HG03342 (cell line): Measurements from ENCODE around the gene SPP1.
"Not testable (repeated sequence)": the region's sequence is repeated elsewhere in the genome, so short reads cannot be mapped to it uniquely, and the experiment has no call there.

ENCODE experiments used
- ATAC-seq: cut with Tn5 transposase; IDR thresholded peaks from one replicate; pipeline ENCODE4 v1.9.1; 2021; ENCODE audit warnings: mild to moderate bottlenecking, moderate library complexity; ENCODE audit not compliant: unreplicated experiment

Gene SPP1

GRCh38 chr4:88017516-88018297 lies 42.2 kb downstream of the SPP1 start:
- ATAC-seq = no peak

GRCh38 chr4:88018466-88018865 lies 43.0 kb downstream of the SPP1 start:
- no peak for ATAC-seq

GRCh38 chr4:88021824-88022223 lies 46.3 kb downstream of the SPP1 start:
- no peak for ATAC-seq

- no peak for ATAC-seq
These were observed 46.8 kb downstream of the SPP1 start for GRCh38 chr4:88022289-88022688.

- ATAC-seq = not testable (repeated sequence)
These were observed 50.6 kb downstream of the SPP1 start for GRCh38 chr4:88025868-88026661.

GRCh38 chr4:88027611-88028608 lies 52.4 kb downstream of the SPP1 start:
- ATAC-seq = no peak

GRCh38 chr4:88028946-88029345 lies 53.4 kb downstream of the SPP1 start:
- ATAC-seq = no peak

- ATAC-seq = no peak
These were observed 54.0 kb downstream of the SPP1 start for GRCh38 chr4:88029556-88029955.

GRCh38 chr4:88030565-88031310 lies 55.2 kb downstream of the SPP1 start:
- no peak for ATAC-seq
